WERI-Rb-1 (cell line): ENCODE data around the gene RBM18.

ENCODE experiments used
- DNase-seq: peaks from one replicate; pipeline ENCODE4 v3.0.0-alpha.2; 2020
- H3K27ac ChIP-seq: fragments of 250-450 bp; sonication (Bioruptor Pico); 2 replicates; pipeline ENCODE4 v1.5.1; 2020; ENCODE audit warnings: mild to moderate bottlenecking, moderate library complexity
- H3K27me3 ChIP-seq: fragments of 250-450 bp; sonication (Bioruptor Pico); 2 replicates; pipeline ENCODE4 v1.5.1; 2021; ENCODE audit warnings: mild to moderate bottlenecking, low read depth, moderate library complexity; ENCODE audit not compliant: insufficient read depth, severe bottlenecking
- H3K36me3 ChIP-seq: fragments of 250-450 bp; sonication (Bioruptor Pico); 2 replicates; pipeline ENCODE4 v1.5.1; 2020; ENCODE audit warnings: mild to moderate bottlenecking, moderate library complexity
- H3K4me3 ChIP-seq: 2 replicates; pipeline ENCODE4 v1.5.1; 2011; ENCODE audit warnings: low read depth, mild to moderate bottlenecking, control low read depth, low read length
- H3K9me3 ChIP-seq: fragments of 250-450 bp; sonication (Bioruptor Pico); 2 replicates; pipeline ENCODE4 v1.5.1; 2021; ENCODE audit warnings: mild to moderate bottlenecking, moderate library complexity; ENCODE audit not compliant: severe bottlenecking
- TF ChIP-seq, protein P1 (sequence below): IDR thresholded peaks from 2 replicates; pipeline ENCODE4 v1.5.1; 2011; ENCODE audit warnings: low read depth, mild to moderate bottlenecking, control low read depth, inconsistent platforms, low read length

RBM18 gene

GRCh38 chr9:122205176-122205575 lies 59.5 kb downstream of the RBM18 start:
- no peak overlapping the region for H3K27ac ChIP-seq
- H3K9me3 ChIP-seq, result no peaks in the 10 kb centered on the region
- TF ChIP-seq, protein P1, sequence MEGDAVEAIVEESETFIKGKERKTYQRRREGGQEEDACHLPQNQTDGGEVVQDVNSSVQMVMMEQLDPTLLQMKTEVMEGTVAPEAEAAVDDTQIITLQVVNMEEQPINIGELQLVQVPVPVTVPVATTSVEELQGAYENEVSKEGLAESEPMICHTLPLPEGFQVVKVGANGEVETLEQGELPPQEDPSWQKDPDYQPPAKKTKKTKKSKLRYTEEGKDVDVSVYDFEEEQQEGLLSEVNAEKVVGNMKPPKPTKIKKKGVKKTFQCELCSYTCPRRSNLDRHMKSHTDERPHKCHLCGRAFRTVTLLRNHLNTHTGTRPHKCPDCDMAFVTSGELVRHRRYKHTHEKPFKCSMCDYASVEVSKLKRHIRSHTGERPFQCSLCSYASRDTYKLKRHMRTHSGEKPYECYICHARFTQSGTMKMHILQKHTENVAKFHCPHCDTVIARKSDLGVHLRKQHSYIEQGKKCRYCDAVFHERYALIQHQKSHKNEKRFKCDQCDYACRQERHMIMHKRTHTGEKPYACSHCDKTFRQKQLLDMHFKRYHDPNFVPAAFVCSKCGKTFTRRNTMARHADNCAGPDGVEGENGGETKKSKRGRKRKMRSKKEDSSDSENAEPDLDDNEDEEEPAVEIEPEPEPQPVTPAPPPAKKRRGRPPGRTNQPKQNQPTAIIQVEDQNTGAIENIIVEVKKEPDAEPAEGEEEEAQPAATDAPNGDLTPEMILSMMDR, result no peak
- DNase-seq, result no peak
- peaks cover 9% of the 10 kb centered on the region for H3K27me3 ChIP-seq
- no peak overlapping the region for H3K4me3 ChIP-seq
- no peaks in the 10 kb centered on the region for H3K36me3 ChIP-seq

GRCh38 chr9:122204491-122204890 lies 60.1 kb downstream of the RBM18 start:
- no peaks in the 10 kb centered on the region for H3K36me3 ChIP-seq
- H3K9me3 ChIP-seq, result no peaks in the 10 kb centered on the region
- no peak overlapping the region for H3K4me3 ChIP-seq
- peaks cover 9% of the 10 kb centered on the region for H3K27me3 ChIP-seq
- no peak for DNase-seq
- no peak overlapping the region for H3K27ac ChIP-seq
- TF ChIP-seq, protein P1, result no peak

DNA sequence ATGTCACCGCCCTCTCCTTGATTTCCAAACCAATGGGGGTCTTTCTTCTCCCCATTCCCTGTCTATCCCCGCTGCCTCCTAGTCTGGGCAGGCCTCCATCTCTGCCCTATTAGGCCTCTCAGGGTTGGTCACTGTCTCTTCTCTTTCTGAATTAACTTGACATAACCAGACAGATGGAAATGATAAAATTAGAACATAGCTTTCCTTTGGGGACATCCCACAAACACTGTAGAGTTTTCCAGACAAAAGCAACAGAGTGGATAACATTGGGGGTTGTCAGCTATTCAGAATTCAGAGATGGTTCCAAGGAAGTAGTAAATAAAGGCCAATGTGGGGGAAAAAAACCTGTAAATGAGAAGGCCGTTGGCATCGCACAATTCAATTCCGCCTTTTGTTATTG lies 60.6 kb downstream of the RBM18 start:
- Histone ChIP-seq H3K9me3 (no peaks in the 10 kb centered on the region), H3K36me3 (no peaks in the 10 kb centered on the region), H3K4me3 (no peak overlapping the region), H3K27ac (no peak overlapping the region), H3K27me3 (peaks cover 9% of the 10 kb centered on the region)
- TF ChIP-seq, protein P1, result no peak
- DNase-seq, result no peak

DNA sequence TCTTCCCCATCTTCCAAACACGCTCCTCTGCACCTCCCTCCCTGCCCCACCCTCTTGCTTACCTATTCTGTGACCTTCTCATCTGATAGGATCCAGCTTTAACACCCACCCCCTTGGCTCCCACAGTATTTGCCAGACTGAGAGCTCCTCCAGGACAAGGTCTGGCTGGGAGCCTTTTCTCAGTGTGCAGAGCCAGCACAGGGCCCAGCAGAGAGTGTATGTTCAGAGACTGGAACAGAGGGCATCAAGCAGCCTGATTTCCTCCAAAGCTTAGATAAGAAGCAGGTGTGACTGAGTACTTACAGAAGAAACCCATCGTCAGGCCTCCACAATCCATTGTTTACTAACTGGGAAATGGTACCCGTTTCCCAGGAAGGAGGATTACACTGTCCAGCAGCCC lies 62.5 kb downstream of the RBM18 start:
- H3K4me3 ChIP-seq, result no peak overlapping the region
- H3K9me3 ChIP-seq, result no peaks in the 10 kb centered on the region
- no peak for DNase-seq
- H3K36me3 ChIP-seq, result no peaks in the 10 kb centered on the region
- TF ChIP-seq, protein P1, result no peak
- H3K27ac ChIP-seq, result no peak overlapping the region
- peaks cover 6% of the 10 kb centered on the region for H3K27me3 ChIP-seq

- Histone ChIP-seq H3K27ac (no peak overlapping the region), H3K9me3 (no peaks in the 10 kb centered on the region), H3K27me3 (peaks cover 4% of the 10 kb centered on the region), H3K36me3 (no peaks in the 10 kb centered on the region), H3K4me3 (no peak overlapping the region)
- TF ChIP-seq, protein P1, result no peak
- no peak for DNase-seq
These were observed 63.0 kb downstream of the RBM18 start for GRCh38 chr9:122201641-122202040.

DNA sequence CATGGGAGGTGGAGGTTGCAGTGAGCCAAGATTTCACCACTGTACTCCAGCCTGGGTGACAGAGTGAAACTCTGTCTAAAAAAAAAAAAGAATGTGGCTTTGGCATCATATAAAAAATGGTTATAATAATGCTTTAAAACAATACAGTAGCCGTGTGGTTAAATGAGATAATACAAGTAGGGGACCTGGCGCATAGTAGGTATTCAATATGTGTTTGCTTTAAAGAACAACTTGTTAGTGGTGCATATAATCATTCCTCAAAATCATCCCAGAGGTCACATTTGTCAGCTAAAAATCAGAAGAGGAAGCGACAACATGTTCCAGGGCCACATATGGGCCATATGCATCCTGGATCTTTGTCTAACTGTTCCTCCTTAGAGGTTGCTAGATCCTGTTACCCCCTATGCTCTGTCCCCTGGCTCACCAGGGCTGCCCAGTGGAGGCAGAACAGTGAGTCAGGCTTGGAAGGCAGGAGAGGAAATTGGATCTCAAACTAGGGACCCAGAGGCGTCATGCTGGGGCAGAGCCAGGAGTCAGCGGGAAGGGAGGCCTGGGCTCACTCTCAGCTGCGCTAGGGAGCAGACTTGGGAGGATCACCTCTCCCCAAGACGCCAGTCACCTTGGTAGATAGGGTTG lies 63.6 kb downstream of the RBM18 start:
- H3K9me3 ChIP-seq, result no peaks in the 10 kb centered on the region
- H3K4me3 ChIP-seq, result no peak overlapping the region
- H3K27me3 ChIP-seq, result peaks cover 2% of the 10 kb centered on the region
- TF ChIP-seq, protein P1, result no peak
- no peak overlapping the region for H3K27ac ChIP-seq
- no peak for DNase-seq
- H3K36me3 ChIP-seq, result no peaks in the 10 kb centered on the region
